Activated CD4-positive, alpha-beta T cell treated with anti-CD3 and anti-CD28 coated beads, Interleukin-2, amount 10 ng/mL, durations not matched to agents 7 days and 5 days (primary cell): ENCODE measurements around the gene SP2. TPM values are rescaled to one million over a fixed set of nuclear protein-coding genes. Genes with fewer than 3 reads are reported as not detected.

Source experiments
- total RNA-seq, 2 experiments: library from RNA; stranded (reverse); gene quantifications; one replicate each; pipeline ENCODE4 v1.2.3, GENCODE V29; 2021

SP2 gene
- total RNA-seq, 2 experiments from 2014 or later = 27.6 to 33.8 TPM

Other genes starting within 250 kb of the SP2 start
- 100 to 1,000 TPM; 409 to 427 TPM for gene KPNB1, start 246.3 kb upstream of the SP2 start, total RNA-seq
- 1 to 10 TPM; 2.5 to 3.0 TPM for gene TBKBP1, start 202.1 kb upstream of the SP2 start, total RNA-seq
- gene TBX21, start 163.0 kb upstream of the SP2 start, total RNA-seq = 10 to 100 TPM; 13.8 to 16.0 TPM
- gene OSBPL7, start 74.4 kb upstream of the SP2 start, total RNA-seq = 10 to 100 TPM; 40.8 to 43.8 TPM
- 10 to 100 TPM; 46.9 to 51.9 TPM for gene MRPL10, start 64.7 kb upstream of the SP2 start, total RNA-seq
- gene LRRC46, start 64.6 kb upstream of the SP2 start, total RNA-seq = 1 to 10 TPM in 1 of 2 experiments, under 1 TPM in 1; 0.79 to 1.4 TPM
- gene SCRN2, start 55.0 kb upstream of the SP2 start, total RNA-seq = 10 to 100 TPM; 26.8 to 33.2 TPM
- gene SP6, start 45.1 kb upstream of the SP2 start, total RNA-seq = not detected
- gene PNPO, start 45.3 kb downstream of the SP2 start, total RNA-seq = 10 to 100 TPM; 30.9 to 36.5 TPM
- not detected for gene PRR15L, start 61.6 kb downstream of the SP2 start, total RNA-seq
- gene CDK5RAP3, start 74.9 kb downstream of the SP2 start, total RNA-seq = 100 to 1,000 TPM; 212 to 213 TPM
- 1 to 10 TPM; 3.4 to 4.0 TPM for gene COPZ2, start 141.6 kb downstream of the SP2 start, total RNA-seq
- gene NFE2L1, start 152.1 kb downstream of the SP2 start, total RNA-seq = 10 to 100 TPM; 53.2 to 65.9 TPM
- gene CBX1, start 205.2 kb downstream of the SP2 start, total RNA-seq = 10 to 100 TPM; 63.6 to 64.8 TPM
- gene SNX11, start 211.5 kb downstream of the SP2 start, total RNA-seq = 10 to 100 TPM; 21.2 to 22.4 TPM